ENCODE measurements around the gene NCEH1. TPM values are rescaled to one million over a fixed set of nuclear protein-coding genes. Genes with fewer than 3 reads are reported as not detected.

NCEH1 gene
- total and polyA plus RNA-seq, 2 of the 13 experiments (the other 11 are each of a cell fraction or from before 2014, with no cell fraction given), result 12.9 to 21.4 TPM

DNA sequence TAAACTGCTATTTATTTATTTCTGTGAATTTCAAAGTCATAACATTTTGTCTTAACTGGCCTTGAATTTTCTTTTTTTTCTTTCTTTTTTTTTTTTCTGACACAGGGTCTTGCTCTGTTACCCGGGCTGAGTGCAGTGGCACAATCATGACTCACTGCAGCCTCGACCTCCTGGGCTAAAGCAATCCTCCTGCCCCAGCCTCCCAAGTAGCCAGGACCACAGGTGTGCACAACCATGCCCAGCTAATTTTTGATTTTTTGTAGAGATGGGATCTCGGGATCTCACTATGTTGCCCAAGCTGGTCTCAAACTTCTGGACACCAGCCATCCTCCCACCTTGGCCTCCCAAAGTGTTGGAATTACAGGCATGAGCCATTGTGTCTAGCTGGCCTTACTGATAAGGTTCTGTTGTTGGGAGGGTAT lies 110.2 kb downstream of the NCEH1 start:
- Histone ChIP-seq H3K27ac (ENCODE audit: extremely low read length, insufficient read depth, low read length) (peak overlapping the region; percentile 86), H3K4me3 (replicated peaks in 1 of 3; ENCODE audit: insufficient read depth in 1 of 3, low read depth in 2 of 3, low read length in 3 of 3) (peak overlapping the region in 1 of 3 experiments; percentile 55; a peak in 1 of 6 replicates), H3K4me2 (ENCODE audit: low read depth, low read length) (peak overlapping the region; percentile 74), H3K36me3 (replicated peaks in 1 of 2; ENCODE audit: control insufficient read depth in 1 of 2, insufficient read depth in 2 of 2, low read length in 2 of 2) (no peaks in the 10 kb centered on the region), H3K4me1 (ENCODE audit: insufficient read depth, low read length) (peaks cover 44% of the 10 kb centered on the region), H4K20me1 (ENCODE audit: insufficient read depth, low read length) (no peaks in the 10 kb centered on the region), H3K79me2 (ENCODE audit: insufficient read depth, low read length) (no peaks in the 10 kb centered on the region), H3K27me3 (ENCODE audit: control insufficient read depth in 1 of 2, insufficient read depth in 2 of 2, low read length in 2 of 2) (no peaks in the 10 kb centered on the region), H3K9me3 (ENCODE audit: low read length) (no peaks in the 10 kb centered on the region), H3K9ac (ENCODE audit: insufficient read depth, low read depth, low read length) (no peak overlapping the region), H2AFZ (ENCODE audit: low read length) (no peak overlapping the region)
- no peak for FAIRE-seq
- POLR2A ChIA-PET, result interaction anchor here (1.3 to 2.5 kb wide), 6 partner anchors 12 to 84 kb away, joined by 3 to 20 read pairs (median 6); partner anchors contain the start of gene TNFSF10
- ATAC-seq, result no peak; the same call in 2 of the 3 replicates
- CTCF ChIA-PET (ENCODE audit: low intra/inter-chr PET ratio, low total read pairs), result no interaction called here
- in situ Hi-C loops (cut with HindIII; ENCODE audit: extremely low pct_ligation_motif_present, low pct_unique_long_range_greater_than_20kb) (no loop called here), intact Hi-C loops (cut with micrococcal nuclease; ENCODE audit: unreplicated experiment) (loop anchor here (1.0 to 2.0 kb wide), 2 partner anchors 13 to 66 kb away; no protein-coding TSS in a partner anchor)
- no peak for DNase-seq (ENCODE audit: low spot score)
- no TSS peak for BruUV-seq (replicated peaks)
- WGBS (ENCODE audit: low lambda C conversion rate), result 47% methylated on average over 3 of the region's 3 CpGs
- TF ChIP-seq ZNF143 (CRISPR knock-in tag; IDR thresholded peaks at IDR 0.05), result no peak
- TF ChIP-seq ASH2L (IDR thresholded peaks at IDR 0.05; ENCODE audit: insufficient read length, low read depth, low read length), result no peak
- peak; percentile 22 for TF ChIP-seq ZMYM3 (CRISPR knock-in tag; IDR thresholded peaks at IDR 0.05)
- TF ChIP-seq SOX13 (IDR thresholded peaks at IDR 0.05), result no peak
- peak in 1 of 2 experiments; percentile 36; a peak in 1 of 4 replicates for TF ChIP-seq SOX13 (CRISPR knock-in tag; conservative IDR thresholded peaks at IDR 0.05 in 1 of 2, IDR thresholded peaks at IDR 0.05 in 1 of 2)
- TF ChIP-seq, protein P1, sequence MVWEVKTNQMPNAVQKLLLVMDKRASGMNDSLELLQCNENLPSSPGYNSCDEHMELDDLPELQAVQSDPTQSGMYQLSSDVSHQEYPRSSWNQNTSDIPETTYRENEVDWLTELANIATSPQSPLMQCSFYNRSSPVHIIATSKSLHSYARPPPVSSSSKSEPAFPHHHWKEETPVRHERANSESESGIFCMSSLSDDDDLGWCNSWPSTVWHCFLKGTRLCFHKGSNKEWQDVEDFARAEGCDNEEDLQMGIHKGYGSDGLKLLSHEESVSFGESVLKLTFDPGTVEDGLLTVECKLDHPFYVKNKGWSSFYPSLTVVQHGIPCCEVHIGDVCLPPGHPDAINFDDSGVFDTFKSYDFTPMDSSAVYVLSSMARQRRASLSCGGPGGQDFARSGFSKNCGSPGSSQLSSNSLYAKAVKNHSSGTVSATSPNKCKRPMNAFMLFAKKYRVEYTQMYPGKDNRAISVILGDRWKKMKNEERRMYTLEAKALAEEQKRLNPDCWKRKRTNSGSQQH (CRISPR knock-in tag; IDR thresholded peaks at IDR 0.05; ENCODE audit: low read depth), result no peak
- TF ChIP-seq, protein P2, sequence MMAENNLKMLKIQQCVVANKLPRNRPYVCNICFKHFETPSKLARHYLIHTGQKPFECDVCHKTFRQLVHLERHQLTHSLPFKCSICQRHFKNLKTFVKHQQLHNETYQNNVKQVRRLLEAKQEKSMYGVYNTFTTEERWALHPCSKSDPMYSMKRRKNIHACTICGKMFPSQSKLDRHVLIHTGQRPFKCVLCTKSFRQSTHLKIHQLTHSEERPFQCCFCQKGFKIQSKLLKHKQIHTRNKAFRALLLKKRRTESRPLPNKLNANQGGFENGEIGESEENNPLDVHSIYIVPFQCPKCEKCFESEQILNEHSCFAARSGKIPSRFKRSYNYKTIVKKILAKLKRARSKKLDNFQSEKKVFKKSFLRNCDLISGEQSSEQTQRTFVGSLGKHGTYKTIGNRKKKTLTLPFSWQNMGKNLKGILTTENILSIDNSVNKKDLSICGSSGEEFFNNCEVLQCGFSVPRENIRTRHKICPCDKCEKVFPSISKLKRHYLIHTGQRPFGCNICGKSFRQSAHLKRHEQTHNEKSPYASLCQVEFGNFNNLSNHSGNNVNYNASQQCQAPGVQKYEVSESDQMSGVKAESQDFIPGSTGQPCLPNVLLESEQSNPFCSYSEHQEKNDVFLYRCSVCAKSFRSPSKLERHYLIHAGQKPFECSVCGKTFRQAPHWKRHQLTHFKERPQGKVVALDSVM (CRISPR knock-in tag; IDR thresholded peaks at IDR 0.05), result peak; percentile 98
- TF ChIP-seq EP300 (IDR thresholded peaks at IDR 0.05; ENCODE audit: low read depth in 2 of 2, low read length in 2 of 2), result no peak
- TF ChIP-seq EP300 (CRISPR knock-in tag; IDR thresholded peaks at IDR 0.05; ENCODE audit: borderline replicate concordance), result no peak
- no peak for TF ChIP-seq HNF4G (IDR thresholded peaks at IDR 0.05; ENCODE audit: borderline replicate concordance, low read depth, low read length)
- no peak for TF ChIP-seq HNF4G (CRISPR knock-in tag; IDR thresholded peaks at IDR 0.05; ENCODE audit: borderline replicate concordance, low read depth)
- TF ChIP-seq KLF13 (CRISPR knock-in tag; IDR thresholded peaks at IDR 0.05), result no peak
- TF ChIP-seq NFYB (CRISPR knock-in tag; IDR thresholded peaks at IDR 0.05), result no peak
- 0 out of 2 replicates have a peak, but pooled peaks have one; percentile 26 for TF ChIP-seq ZMYM2 (CRISPR knock-in tag; IDR thresholded peaks at IDR 0.05)
- TF ChIP-seq, protein P3, sequence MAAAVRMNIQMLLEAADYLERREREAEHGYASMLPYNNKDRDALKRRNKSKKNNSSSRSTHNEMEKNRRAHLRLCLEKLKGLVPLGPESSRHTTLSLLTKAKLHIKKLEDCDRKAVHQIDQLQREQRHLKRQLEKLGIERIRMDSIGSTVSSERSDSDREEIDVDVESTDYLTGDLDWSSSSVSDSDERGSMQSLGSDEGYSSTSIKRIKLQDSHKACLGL (CRISPR knock-in tag; IDR thresholded peaks at IDR 0.05), result no peak
- TF ChIP-seq ZKSCAN1 (IDR thresholded peaks at IDR 0.05; ENCODE audit: low read length), result no peak
- no peak for TF ChIP-seq MAF1 (CRISPR knock-in tag; IDR thresholded peaks at IDR 0.05; ENCODE audit: borderline replicate concordance)
- no peak for TF ChIP-seq ZNF232 (CRISPR knock-in tag; IDR thresholded peaks at IDR 0.05; ENCODE audit: borderline replicate concordance)
- TF ChIP-seq FOXA3 (CRISPR knock-in tag; IDR thresholded peaks at IDR 0.05), result no peak
- TF ChIP-seq NFRKB (IDR thresholded peaks at IDR 0.05), result no peak
